ENCODE measurements around the gene INKA2. TPM values are rescaled to one million over a fixed set of nuclear protein-coding genes. Genes with fewer than 3 reads are reported as not detected.

INKA2 gene
- polyA plus RNA-seq, 4 donors, result 0.22 to 4.4 (median 1.2) TPM

GRCh38 chr1:111734426-111734825, 4.8 kb downstream of the INKA2 start:
- no peaks in the 10 kb centered on the region for H3K9me3 ChIP-seq (ENCODE audit: control insufficient read depth in 2 of 2, insufficient read depth in 1 of 2, low read depth in 1 of 2, low read length in 1 of 2)
- peaks cover 0 to 22% (median 4%) of the 10 kb centered on the region in 3 donors for H3K4me1 ChIP-seq (ENCODE audit: control insufficient read depth in 3 of 3, insufficient read depth in 2 of 3, low read depth in 1 of 3, low read length in 2 of 3)
- WGBS, 3 donors, result 93 to 96% (median 95%) methylated on average over 3 of the region's 3 CpGs
- H3K27me3 ChIP-seq (ENCODE audit: control insufficient read depth in 3 of 3, insufficient read depth in 3 of 3, low read length in 3 of 3), result peaks cover 0 to 4% (median 0%) of the 10 kb centered on the region in 3 donors
- H3K27ac ChIP-seq (ENCODE audit: low read depth in 1 of 3, low read length in 2 of 3), result peak overlapping the region in 1 of 3 donors; percentile 70
- FAIRE-seq, result no peak
- no peak overlapping the region for H3K4me3 ChIP-seq (ENCODE audit: low read depth in 1 of 3, low read length in 3 of 3)
- peaks cover 0 to 6% (median 0%) of the 10 kb centered on the region in 3 donors for H3K36me3 ChIP-seq (ENCODE audit: control insufficient read depth in 3 of 3, insufficient read depth in 2 of 3, low read depth in 1 of 3, low read length in 3 of 3)
- DNase-seq, result no peak

- H3K36me3 ChIP-seq (ENCODE audit: control insufficient read depth in 3 of 3, insufficient read depth in 2 of 3, low read depth in 1 of 3, low read length in 3 of 3), result peaks cover 0 to 6% (median 0%) of the 10 kb centered on the region in 3 donors
Measured at GRCh38 chr1:111733992-111734341, 5.2 kb downstream of the INKA2 start.

DNA sequence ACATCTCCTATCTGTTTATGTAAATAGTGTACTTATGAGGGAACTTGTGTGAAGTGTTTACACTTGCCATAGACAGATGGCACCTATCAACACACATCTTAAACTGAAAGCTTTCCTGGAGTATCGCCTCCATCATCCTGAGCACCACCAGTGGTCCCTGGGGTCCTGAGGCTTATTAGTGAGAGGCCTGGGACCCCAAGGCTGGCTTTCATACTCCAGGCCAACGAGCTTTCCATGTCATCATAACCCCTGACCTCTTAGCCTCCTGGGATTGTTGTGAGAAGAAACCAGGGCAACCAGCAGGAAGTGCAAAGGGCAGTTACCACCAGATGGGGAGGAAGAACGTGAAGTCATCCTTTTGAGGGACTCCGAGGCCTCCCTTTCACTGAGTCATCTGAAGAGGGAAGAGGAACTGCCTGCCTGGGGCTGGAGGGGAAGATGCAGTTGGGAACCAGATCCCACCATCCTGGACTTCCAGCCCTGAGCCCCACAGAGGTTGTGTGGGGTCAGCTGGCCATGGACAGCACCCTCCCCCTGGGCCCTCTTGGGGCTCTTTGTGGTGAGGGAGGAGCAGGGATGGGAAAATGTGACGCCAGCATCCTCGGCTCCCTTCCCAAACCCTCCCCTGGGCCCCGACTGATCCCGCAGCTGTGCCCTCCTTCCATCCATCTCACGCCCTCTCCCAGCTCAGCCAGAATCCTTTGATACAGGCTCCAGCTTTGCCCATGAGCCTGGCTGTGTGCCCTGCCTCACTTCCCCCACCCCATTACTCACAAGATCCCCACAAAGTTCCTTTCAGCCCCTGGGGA, 5.8 kb downstream of the INKA2 start:
- peak; percentile 49 to 78 for DNase-seq
- Histone ChIP-seq H3K9me3 (ENCODE audit: control insufficient read depth in 2 of 2, insufficient read depth in 1 of 2, low read depth in 1 of 2, low read length in 1 of 2) (no peaks in the 10 kb centered on the region), H3K27ac (ENCODE audit: low read depth in 1 of 3, low read length in 2 of 3) (peak overlapping the region in 2 of 3 donors; percentile 44 to 70), H3K4me3 (ENCODE audit: low read depth in 1 of 3, low read length in 3 of 3) (no peak overlapping the region), H3K36me3 (ENCODE audit: control insufficient read depth in 3 of 3, insufficient read depth in 2 of 3, low read depth in 1 of 3, low read length in 3 of 3) (peaks cover 0 to 6% (median 0%) of the 10 kb centered on the region in 3 donors), H3K4me1 (ENCODE audit: control insufficient read depth in 3 of 3, insufficient read depth in 2 of 3, low read depth in 1 of 3, low read length in 2 of 3) (peaks cover 0 to 21% (median 4%) of the 10 kb centered on the region in 3 donors), H3K27me3 (ENCODE audit: control insufficient read depth in 3 of 3, insufficient read depth in 3 of 3, low read length in 3 of 3) (peaks cover 0 to 4% (median 0%) of the 10 kb centered on the region in 3 donors)
- FAIRE-seq, result no peak
- WGBS, 3 donors, result 44 to 60% (median 45%) methylated on average over 9 of the region's 9 CpGs

More at GRCh38 chr1:111733992-111734341, 5.2 kb downstream of the INKA2 start:
- no peak overlapping the region for H3K4me3 ChIP-seq (ENCODE audit: low read depth in 1 of 3, low read length in 3 of 3)
- FAIRE-seq (no peak), DNase-seq (no peak)
- peaks cover 0 to 22% (median 4%) of the 10 kb centered on the region in 3 donors for H3K4me1 ChIP-seq (ENCODE audit: control insufficient read depth in 3 of 3, insufficient read depth in 2 of 3, low read depth in 1 of 3, low read length in 2 of 3)
- H3K27ac ChIP-seq (ENCODE audit: low read depth in 1 of 3, low read length in 2 of 3), result peak overlapping the region in 2 of 3 donors; percentile 44 to 70
- 74 to 92% (median 81%) methylated on average over 5 of the region's 5 CpGs for WGBS, 3 donors
- no peaks in the 10 kb centered on the region for H3K9me3 ChIP-seq (ENCODE audit: control insufficient read depth in 2 of 2, insufficient read depth in 1 of 2, low read depth in 1 of 2, low read length in 1 of 2)
- peaks cover 0 to 4% (median 0%) of the 10 kb centered on the region in 3 donors for H3K27me3 ChIP-seq (ENCODE audit: control insufficient read depth in 3 of 3, insufficient read depth in 3 of 3, low read length in 3 of 3)

GRCh38 chr1:111732718-111733117, 6.5 kb downstream of the INKA2 start:
- Histone ChIP-seq H3K27me3 (ENCODE audit: control insufficient read depth in 3 of 3, insufficient read depth in 3 of 3, low read length in 3 of 3) (peaks cover 0 to 4% (median 0%) of the 10 kb centered on the region in 3 donors), H3K9me3 (ENCODE audit: control insufficient read depth in 2 of 2, insufficient read depth in 1 of 2, low read depth in 1 of 2, low read length in 1 of 2) (no peaks in the 10 kb centered on the region), H3K27ac (ENCODE audit: low read depth in 1 of 3, low read length in 2 of 3) (peak overlapping the region in 1 of 3 donors; percentile 70), H3K4me1 (ENCODE audit: control insufficient read depth in 3 of 3, insufficient read depth in 2 of 3, low read depth in 1 of 3, low read length in 2 of 3) (peaks cover 0 to 15% (median 4%) of the 10 kb centered on the region in 3 donors), H3K36me3 (ENCODE audit: control insufficient read depth in 3 of 3, insufficient read depth in 2 of 3, low read depth in 1 of 3, low read length in 3 of 3) (peaks cover 0 to 6% (median 0%) of the 10 kb centered on the region in 3 donors), H3K4me3 (ENCODE audit: low read depth in 1 of 3, low read length in 3 of 3) (no peak overlapping the region)
- FAIRE-seq (no peak), DNase-seq (no peak)
- 90 to 94% (median 91%) methylated on average over 7 of the region's 7 CpGs for WGBS, 3 donors

GRCh38 chr1:111731956-111732355, 7.2 kb downstream of the INKA2 start:
- H3K27ac ChIP-seq (ENCODE audit: low read depth in 1 of 3, low read length in 2 of 3), result no peak overlapping the region
- H3K36me3 ChIP-seq (ENCODE audit: control insufficient read depth in 3 of 3, insufficient read depth in 2 of 3, low read depth in 1 of 3, low read length in 3 of 3), result peaks cover 0 to 9% (median 0%) of the 10 kb centered on the region in 3 donors
- DNase-seq, result no peak
- 77 to 81% (median 81%) methylated on average over 6 of the region's 6 CpGs for WGBS, 3 donors
- no peak for FAIRE-seq
- H3K9me3 ChIP-seq (ENCODE audit: control insufficient read depth in 2 of 2, insufficient read depth in 1 of 2, low read depth in 1 of 2, low read length in 1 of 2), result no peaks in the 10 kb centered on the region
- no peak overlapping the region for H3K4me3 ChIP-seq (ENCODE audit: low read depth in 1 of 3, low read length in 3 of 3)
- H3K4me1 ChIP-seq (ENCODE audit: control insufficient read depth in 3 of 3, insufficient read depth in 2 of 3, low read depth in 1 of 3, low read length in 2 of 3), result peaks cover 0 to 9% (median 4%) of the 10 kb centered on the region in 3 donors
- peaks cover 0 to under 1% (median 0%) of the 10 kb centered on the region in 3 donors for H3K27me3 ChIP-seq (ENCODE audit: control insufficient read depth in 3 of 3, insufficient read depth in 3 of 3, low read length in 3 of 3)

DNA sequence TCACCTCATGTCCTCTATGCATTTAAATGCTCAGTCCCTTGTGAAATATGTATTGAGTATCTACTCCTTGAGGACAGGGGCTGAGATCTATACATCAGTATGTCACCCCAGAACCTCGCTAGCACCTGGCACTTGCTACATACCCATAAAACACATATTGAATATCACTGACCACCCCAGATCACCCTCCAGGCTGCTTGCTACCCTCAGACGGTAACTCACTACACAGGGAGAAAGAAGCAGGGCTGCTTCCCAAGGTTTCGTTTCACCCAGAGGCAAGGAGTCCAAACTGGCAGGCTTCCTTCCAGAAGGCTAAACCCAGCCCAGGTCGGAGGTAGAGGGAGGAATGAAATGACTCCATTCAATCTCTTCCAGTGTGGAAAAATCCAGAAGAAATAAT, 8.5 kb downstream of the INKA2 start:
- Histone ChIP-seq H3K36me3 (ENCODE audit: control insufficient read depth in 3 of 3, insufficient read depth in 2 of 3, low read depth in 1 of 3, low read length in 3 of 3) (peaks cover 0 to 11% (median 0%) of the 10 kb centered on the region in 3 donors), H3K9me3 (ENCODE audit: control insufficient read depth in 2 of 2, insufficient read depth in 1 of 2, low read depth in 1 of 2, low read length in 1 of 2) (no peaks in the 10 kb centered on the region), H3K27ac (ENCODE audit: low read depth in 1 of 3, low read length in 2 of 3) (no peak overlapping the region), H3K27me3 (ENCODE audit: control insufficient read depth in 3 of 3, insufficient read depth in 3 of 3, low read length in 3 of 3) (no peaks in the 10 kb centered on the region), H3K4me3 (ENCODE audit: low read depth in 1 of 3, low read length in 3 of 3) (no peak overlapping the region), H3K4me1 (ENCODE audit: control insufficient read depth in 3 of 3, insufficient read depth in 2 of 3, low read depth in 1 of 3, low read length in 2 of 3) (peaks cover 0 to 9% (median 4%) of the 10 kb centered on the region in 3 donors)
- FAIRE-seq (no peak), DNase-seq (no peak)
- WGBS, 3 donors, result 64 to 75% (median 72%) methylated on average over 4 of the region's 4 CpGs

GRCh38 chr1:111729946-111730681, 9.1 kb downstream of the INKA2 start:
- Histone ChIP-seq H3K27me3 (ENCODE audit: control insufficient read depth in 3 of 3, insufficient read depth in 3 of 3, low read length in 3 of 3) (no peaks in the 10 kb centered on the region), H3K4me3 (ENCODE audit: low read depth in 1 of 3, low read length in 3 of 3) (no peak overlapping the region), H3K4me1 (ENCODE audit: control insufficient read depth in 3 of 3, insufficient read depth in 2 of 3, low read depth in 1 of 3, low read length in 2 of 3) (peaks cover 0 to 9% (median 4%) of the 10 kb centered on the region in 3 donors), H3K9me3 (ENCODE audit: control insufficient read depth in 2 of 2, insufficient read depth in 1 of 2, low read depth in 1 of 2, low read length in 1 of 2) (no peaks in the 10 kb centered on the region), H3K27ac (ENCODE audit: low read depth in 1 of 3, low read length in 2 of 3) (no peak overlapping the region), H3K36me3 (ENCODE audit: control insufficient read depth in 3 of 3, insufficient read depth in 2 of 3, low read depth in 1 of 3, low read length in 3 of 3) (peaks cover 0 to 11% (median 0%) of the 10 kb centered on the region in 3 donors)
- DNase-seq, result no peak
- FAIRE-seq, result no peak
- WGBS, 3 donors, result 80 to 87% (median 87%) methylated on average over 7 of the region's 7 CpGs

- Histone ChIP-seq H3K27ac (ENCODE audit: low read depth in 1 of 3, low read length in 2 of 3) (no peak overlapping the region), H3K36me3 (ENCODE audit: control insufficient read depth in 3 of 3, insufficient read depth in 2 of 3, low read depth in 1 of 3, low read length in 3 of 3) (peaks cover 0 to 11% (median 0%) of the 10 kb centered on the region in 3 donors), H3K9me3 (ENCODE audit: control insufficient read depth in 2 of 2, insufficient read depth in 1 of 2, low read depth in 1 of 2, low read length in 1 of 2) (no peaks in the 10 kb centered on the region), H3K4me1 (ENCODE audit: control insufficient read depth in 3 of 3, insufficient read depth in 2 of 3, low read depth in 1 of 3, low read length in 2 of 3) (peaks cover 0 to 9% (median 4%) of the 10 kb centered on the region in 3 donors), H3K4me3 (ENCODE audit: low read depth in 1 of 3, low read length in 3 of 3) (no peak overlapping the region), H3K27me3 (ENCODE audit: control insufficient read depth in 3 of 3, insufficient read depth in 3 of 3, low read length in 3 of 3) (no peaks in the 10 kb centered on the region)
- FAIRE-seq (no peak), DNase-seq (no peak)
- 61 to 67% (median 67%) methylated on average over 8 of the region's 8 CpGs for WGBS, 3 donors
Measured at GRCh38 chr1:111729271-111729921, 9.8 kb downstream of the INKA2 start.
